HEK293T (cell line): Measurements from ENCODE around the gene ABHD17A.

Experiments used
- CTCF ChIA-PET: fragments of 350-600 bp; formaldehyde crosslinking; extraction: SDS; loops from one replicate; lab custom pipeline; 2021; ENCODE audit warnings: antibody characterized with exemption, inconsistent platforms; lab: Yijun Ruan, JAX
- POLR2A ChIA-PET: fragments of 350-600 bp; formaldehyde crosslinking; extraction: SDS; loops from one replicate; lab custom pipeline; 2020; ENCODE audit warnings: antibody characterized with exemption, inconsistent platforms; lab: Yijun Ruan, JAX
- DNase-seq: peaks from one replicate; pipeline ENCODE4 v3.0.0; 2012; ENCODE audit warnings: mixed read lengths; ENCODE audit errors: extremely low spot score
- ARNT ChIP-seq: fragments of 450-650 bp; IDR thresholded peaks from 2 replicates; pipeline ENCODE4 v1.6.1; 2017; ENCODE audit warnings: mild to moderate bottlenecking
- BHLHE40 ChIP-seq: fragments of 450-650 bp; IDR thresholded peaks from 2 replicates; pipeline ENCODE4 v1.6.1; 2016; ENCODE audit warnings: mild to moderate bottlenecking, moderate library complexity, borderline replicate concordance
- CTBP1 ChIP-seq: fragments of 450-650 bp; IDR thresholded peaks from 2 replicates; pipeline ENCODE4 v1.6.1; 2016; ENCODE audit warnings: borderline replicate concordance
- ELF4 ChIP-seq: fragments of 450-650 bp; IDR thresholded peaks from 2 replicates; pipeline ENCODE4 v1.6.1; 2017; ENCODE audit warnings: antibody characterized with exemption
- FOXA1 ChIP-seq: fragments of 450-650 bp; IDR thresholded peaks from 2 replicates; pipeline ENCODE4 v1.6.1; 2016; ENCODE audit warnings: mild to moderate bottlenecking
- FOXK2 ChIP-seq: fragments of 450-650 bp; IDR thresholded peaks from 2 replicates; pipeline ENCODE4 v1.6.1; 2016; ENCODE audit warnings: mild to moderate bottlenecking
- FOXM1 ChIP-seq: fragments of 450-650 bp; IDR thresholded peaks from 2 replicates; pipeline ENCODE4 v1.6.1; 2017; ENCODE audit warnings: mild to moderate bottlenecking, borderline replicate concordance
- HDGF ChIP-seq: fragments of 450-650 bp; IDR thresholded peaks from 2 replicates; pipeline ENCODE4 v1.6.1; 2017; ENCODE audit warnings: antibody characterized with exemption, borderline replicate concordance
- L3MBTL2 ChIP-seq: fragments of 450-650 bp; conservative IDR thresholded peaks from 2 replicates; pipeline ENCODE4 v1.6.1; 2016; ENCODE audit warnings: mild to moderate bottlenecking
- LEF1 ChIP-seq: fragments of 450-650 bp; IDR thresholded peaks from 2 replicates; pipeline ENCODE4 v1.6.1; 2017; ENCODE audit warnings: mild to moderate bottlenecking, borderline replicate concordance
- NFRKB ChIP-seq: fragments of 450-650 bp; IDR thresholded peaks from 2 replicates; pipeline ENCODE4 v1.6.1; 2016; ENCODE audit warnings: mild to moderate bottlenecking, moderate library complexity
- PKNOX1 ChIP-seq: fragments of 450-650 bp; IDR thresholded peaks from 2 replicates; pipeline ENCODE4 v1.6.1; 2016
- SP1 ChIP-seq: fragments of 450-650 bp; IDR thresholded peaks from 2 replicates; pipeline ENCODE4 v1.6.1; 2017
- SUZ12 ChIP-seq: fragments of 450-650 bp; IDR thresholded peaks from 2 replicates; pipeline ENCODE4 v1.6.1; 2016; ENCODE audit warnings: mild to moderate bottlenecking
- TARDBP ChIP-seq: fragments of 450-650 bp; IDR thresholded peaks from 2 replicates; pipeline ENCODE4 v1.6.1; 2016
- ZNF384 ChIP-seq: fragments of 450-650 bp; IDR thresholded peaks from 2 replicates; pipeline ENCODE4 v1.6.1; 2016

The ABHD17A gene

GRCh38 chr19:1925544-1925943 lies 40.2 kb upstream of the ABHD17A start:
- TF ChIP-seq SUZ12 (no peak), PKNOX1 (no peak), SP1 (no peak), ELF4 (no peak), NFRKB (no peak), BHLHE40 (no peak), ARNT (no peak), LEF1 (no peak), HDGF (no peak), FOXK2 (no peak), CTBP1 (no peak), FOXM1 (no peak), FOXA1 (no peak), ZNF384 (no peak), L3MBTL2 (no peak), TARDBP (no peak)

GRCh38 chr19:1924320-1924961 lies 39.1 kb upstream of the ABHD17A start:
- no peak for DNase-seq
- no peak for TF ChIP-seq ZNF384
- no peak for TF ChIP-seq SP1
- no peak for TF ChIP-seq SUZ12
- TF ChIP-seq FOXK2, result no peak
- TF ChIP-seq CTBP1, result no peak
- no peak for TF ChIP-seq ELF4
- TF ChIP-seq HDGF, result no peak
- TF ChIP-seq L3MBTL2, result no peak
- no peak for TF ChIP-seq PKNOX1
- no peak for TF ChIP-seq ARNT
- no peak for TF ChIP-seq BHLHE40
- no peak for TF ChIP-seq LEF1
- no peak for TF ChIP-seq NFRKB
- TF ChIP-seq FOXM1, result no peak
- no peak for TF ChIP-seq TARDBP
- TF ChIP-seq FOXA1, result no peak
- ChIA-PET POLR2A (no interaction called here), CTCF (no interaction called here)

More at GRCh38 chr19:1925544-1925943, 40.2 kb upstream of the ABHD17A start:
- ChIA-PET CTCF (no interaction called here), POLR2A (no interaction called here)
- DNase-seq, result no peak

GRCh38 chr19:1923319-1923718 lies 38.0 kb upstream of the ABHD17A start:
- TF ChIP-seq L3MBTL2 (no peak), ARNT (no peak), PKNOX1 (no peak), FOXM1 (no peak), TARDBP (no peak), CTBP1 (no peak), ZNF384 (no peak), SP1 (no peak), ELF4 (no peak), NFRKB (no peak), BHLHE40 (no peak), SUZ12 (no peak)
- ChIA-PET CTCF (no interaction called here), POLR2A (no interaction called here)
- no peak for DNase-seq

GRCh38 chr19:1922803-1923202 lies 37.5 kb upstream of the ABHD17A start:
- POLR2A ChIA-PET, result no interaction called here
- CTCF ChIA-PET, result no interaction called here
- DNase-seq, result no peak
- TF ChIP-seq L3MBTL2 (no peak), LEF1 (no peak), ELF4 (no peak), ARNT (no peak), FOXA1 (no peak), BHLHE40 (no peak), ZNF384 (no peak), FOXK2 (no peak), SP1 (no peak), FOXM1 (no peak), PKNOX1 (no peak)

GRCh38 chr19:1921825-1922224 lies 36.5 kb upstream of the ABHD17A start:
- DNase-seq, result no peak
- TF ChIP-seq L3MBTL2, result no peak
- TF ChIP-seq ELF4, result no peak
- TF ChIP-seq HDGF, result no peak
- no peak for TF ChIP-seq TARDBP
- TF ChIP-seq LEF1, result no peak
- TF ChIP-seq FOXK2, result no peak
- ChIA-PET CTCF (no interaction called here), POLR2A (no interaction called here)
